WI38 (cell line): ENCODE measurements around the gene IPMK.
"Not testable (repeated sequence)": the region's sequence is repeated elsewhere in the genome, so short reads cannot be mapped to it uniquely, and the experiment has no call there.

Experiments
- H3K4me3 ChIP-seq: 2 replicates; pipeline ENCODE4 v1.5.1; 2011; ENCODE audit warnings: low read depth, mild to moderate bottlenecking, control low read depth, low read length
- TF ChIP-seq, protein P1 (sequence below): IDR thresholded peaks from 2 replicates; pipeline ENCODE4 v1.5.1; 2012; ENCODE audit warnings: low read depth, mild to moderate bottlenecking, control low read depth, low read length

The IPMK gene

DNA sequence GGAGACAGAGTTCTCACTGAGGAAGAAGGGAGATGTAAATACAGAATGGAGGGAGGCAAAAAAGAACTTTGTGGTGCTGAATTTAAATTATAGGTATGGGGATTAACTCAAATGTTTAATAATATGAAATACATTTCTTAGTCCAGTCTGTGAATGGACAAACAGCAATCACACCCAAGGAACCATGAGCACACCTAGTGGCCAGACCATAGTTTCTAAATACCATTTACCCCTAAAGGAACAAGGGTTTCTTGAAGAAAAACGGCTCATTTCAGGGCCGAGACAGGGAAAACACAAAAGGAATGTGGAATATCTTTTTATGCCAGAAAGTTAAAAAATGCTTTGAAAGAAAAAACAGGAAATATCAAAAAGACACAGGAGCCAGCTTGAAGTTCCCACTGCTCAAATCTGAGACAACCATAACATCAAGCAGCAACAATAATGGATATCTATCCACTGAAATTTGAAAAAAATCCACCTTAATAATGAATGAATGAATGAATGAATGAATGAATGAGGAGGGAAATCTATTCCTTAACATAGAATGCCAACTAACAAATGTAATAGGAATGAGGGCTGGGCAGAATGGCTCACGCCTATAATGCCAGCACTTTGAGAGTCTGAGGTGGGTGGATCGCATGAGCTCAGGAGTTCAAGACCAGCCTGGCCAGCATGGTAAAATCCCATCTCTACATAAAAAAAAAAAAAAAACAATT is 8.6 kb downstream of the IPMK start:
- H3K4me3 ChIP-seq: no peak overlapping the region
- TF ChIP-seq, protein P1, sequence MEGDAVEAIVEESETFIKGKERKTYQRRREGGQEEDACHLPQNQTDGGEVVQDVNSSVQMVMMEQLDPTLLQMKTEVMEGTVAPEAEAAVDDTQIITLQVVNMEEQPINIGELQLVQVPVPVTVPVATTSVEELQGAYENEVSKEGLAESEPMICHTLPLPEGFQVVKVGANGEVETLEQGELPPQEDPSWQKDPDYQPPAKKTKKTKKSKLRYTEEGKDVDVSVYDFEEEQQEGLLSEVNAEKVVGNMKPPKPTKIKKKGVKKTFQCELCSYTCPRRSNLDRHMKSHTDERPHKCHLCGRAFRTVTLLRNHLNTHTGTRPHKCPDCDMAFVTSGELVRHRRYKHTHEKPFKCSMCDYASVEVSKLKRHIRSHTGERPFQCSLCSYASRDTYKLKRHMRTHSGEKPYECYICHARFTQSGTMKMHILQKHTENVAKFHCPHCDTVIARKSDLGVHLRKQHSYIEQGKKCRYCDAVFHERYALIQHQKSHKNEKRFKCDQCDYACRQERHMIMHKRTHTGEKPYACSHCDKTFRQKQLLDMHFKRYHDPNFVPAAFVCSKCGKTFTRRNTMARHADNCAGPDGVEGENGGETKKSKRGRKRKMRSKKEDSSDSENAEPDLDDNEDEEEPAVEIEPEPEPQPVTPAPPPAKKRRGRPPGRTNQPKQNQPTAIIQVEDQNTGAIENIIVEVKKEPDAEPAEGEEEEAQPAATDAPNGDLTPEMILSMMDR: no peak

DNA sequence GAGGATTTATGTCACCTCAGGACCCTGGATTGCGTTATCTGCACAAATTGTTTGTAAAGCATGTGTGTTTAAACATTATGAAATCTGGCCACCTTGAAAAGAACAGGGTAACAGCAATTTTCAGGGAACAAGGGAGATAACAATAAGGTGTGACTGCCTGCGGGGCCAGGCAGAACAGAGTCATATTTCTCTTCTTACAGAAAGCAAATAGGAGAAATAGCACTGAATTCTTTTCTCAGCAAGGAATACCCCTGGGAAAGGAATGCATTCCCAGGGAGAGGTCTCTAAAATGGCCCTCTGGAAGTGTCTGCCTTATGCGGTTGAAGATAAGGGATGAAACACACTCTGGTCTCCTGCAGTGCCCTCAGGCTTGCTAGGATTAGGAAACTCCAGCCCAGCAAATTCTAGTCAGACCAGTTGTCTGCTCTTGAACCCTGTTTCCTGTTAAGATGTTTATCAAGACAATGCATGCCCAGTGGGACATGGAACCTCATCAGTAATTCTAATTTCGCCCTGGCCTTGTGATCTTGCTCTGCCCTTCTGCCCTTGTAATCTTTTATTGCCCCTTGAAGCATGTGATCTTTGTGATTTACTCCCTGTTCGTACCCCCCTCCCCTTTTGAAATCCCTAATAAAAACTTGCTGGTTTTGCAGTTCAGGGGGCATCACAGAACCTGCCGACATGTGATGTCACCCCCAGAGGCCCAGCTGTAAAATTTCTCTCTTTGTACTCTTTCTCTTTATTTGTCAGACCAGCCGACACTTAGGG is 11.5 kb downstream of the IPMK start:
- H3K4me3 ChIP-seq: not testable (repeated sequence)

DNA sequence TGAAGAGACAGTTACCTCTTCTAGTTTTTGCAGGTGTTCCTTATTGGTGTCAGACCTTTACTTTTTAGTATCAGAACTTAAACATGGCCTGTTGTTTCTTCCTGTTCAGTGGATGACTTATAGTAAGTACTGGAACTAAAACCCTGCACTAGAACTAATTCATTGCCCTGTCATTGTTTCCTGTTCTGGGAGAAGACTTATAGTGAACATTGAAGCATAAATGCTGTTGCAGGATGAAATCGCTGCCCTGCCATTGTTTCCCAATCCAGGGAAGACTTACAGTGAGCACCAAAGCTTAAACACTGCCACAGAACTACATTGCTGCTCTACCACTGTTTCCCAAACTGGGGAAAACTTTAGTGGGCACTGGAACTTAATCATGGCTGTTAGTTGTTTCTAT is 13.1 kb downstream of the IPMK start:
- no peak overlapping the region for H3K4me3 ChIP-seq
- TF ChIP-seq, protein P1: no peak

DNA sequence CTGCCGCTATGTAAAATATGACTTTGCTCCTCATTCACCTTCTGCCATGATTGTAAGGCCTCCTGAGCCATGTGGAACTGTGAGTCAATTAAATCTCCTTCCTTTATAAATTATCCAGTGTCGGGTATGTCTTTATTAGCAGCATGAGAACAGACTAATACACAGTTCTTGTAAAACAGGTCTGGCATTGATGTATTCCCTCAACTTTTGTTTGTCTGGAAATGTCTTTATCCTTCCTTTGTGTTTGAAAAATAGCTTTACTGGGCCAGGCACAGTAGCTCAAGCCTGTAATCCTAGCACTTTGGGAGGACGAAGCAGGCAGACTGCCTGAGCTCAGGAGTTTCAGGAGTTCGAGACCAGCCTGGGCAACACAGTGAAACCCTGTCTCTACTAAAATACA is 14.5 kb downstream of the IPMK start:
- H3K4me3 ChIP-seq: no peak overlapping the region
- TF ChIP-seq, protein P1: no peak

DNA sequence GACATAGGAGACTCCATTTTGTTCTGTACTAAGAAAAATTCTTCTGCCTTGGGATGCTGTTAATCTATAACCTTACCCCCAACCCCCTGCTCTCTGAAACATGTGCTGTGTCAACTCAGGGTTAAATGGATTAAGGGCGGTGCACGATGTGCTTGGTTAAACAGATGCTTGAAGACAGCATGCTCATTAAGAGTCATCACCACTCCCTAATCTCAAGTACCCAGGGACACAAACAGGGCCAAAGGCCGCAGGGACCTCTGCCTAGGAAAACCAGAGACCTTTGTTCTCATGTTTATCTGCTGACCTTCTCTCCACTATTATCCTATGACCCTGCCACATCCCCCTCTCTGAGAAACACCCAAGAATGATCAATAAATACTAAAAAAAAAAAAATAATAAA is 23.0 kb downstream of the IPMK start:
- not testable (repeated sequence) for H3K4me3 ChIP-seq

DNA sequence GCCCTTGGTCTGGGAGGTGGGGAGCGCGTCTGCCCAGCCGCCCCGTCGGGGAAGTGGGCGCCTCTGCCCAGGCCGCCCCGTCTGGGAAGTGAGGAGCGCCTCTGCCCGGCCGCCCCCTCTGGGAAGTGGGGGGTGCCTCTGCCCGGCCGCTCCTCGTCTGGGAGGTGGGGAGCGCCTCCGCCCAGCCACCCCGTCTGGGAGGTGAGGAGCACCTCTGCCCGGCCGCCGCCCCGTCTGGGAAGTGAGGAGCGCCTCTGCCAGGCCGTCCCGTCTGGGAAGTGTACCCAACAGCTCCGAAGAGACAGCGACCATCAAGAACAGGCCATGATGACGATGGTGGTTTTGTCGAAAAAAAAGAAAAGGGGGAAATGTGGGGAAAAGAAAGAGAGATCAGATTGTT is 23.5 kb downstream of the IPMK start:
- H3K4me3 ChIP-seq: not testable (repeated sequence)

DNA sequence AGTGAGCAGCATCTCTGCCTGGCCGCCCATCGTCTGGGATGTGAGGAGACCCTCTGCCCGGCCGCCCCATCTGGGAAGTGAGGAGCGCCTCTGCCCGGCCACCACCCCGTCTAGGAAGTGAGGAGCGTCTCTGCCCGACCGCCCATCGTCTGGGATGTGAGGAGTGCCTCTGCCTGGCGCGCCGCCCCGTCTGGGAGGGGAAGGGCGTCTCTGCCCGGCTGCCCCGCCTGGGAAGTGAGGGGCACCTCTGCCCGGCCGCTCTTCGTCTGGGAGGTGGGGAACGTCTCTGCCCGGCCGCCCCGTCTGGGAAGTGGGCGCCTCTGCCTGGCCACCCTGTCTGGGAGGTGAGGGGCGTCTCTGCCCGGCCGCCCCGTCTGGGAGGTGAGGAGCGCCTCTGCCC is 23.9 kb downstream of the IPMK start:
- H3K4me3 ChIP-seq: not testable (repeated sequence)

DNA sequence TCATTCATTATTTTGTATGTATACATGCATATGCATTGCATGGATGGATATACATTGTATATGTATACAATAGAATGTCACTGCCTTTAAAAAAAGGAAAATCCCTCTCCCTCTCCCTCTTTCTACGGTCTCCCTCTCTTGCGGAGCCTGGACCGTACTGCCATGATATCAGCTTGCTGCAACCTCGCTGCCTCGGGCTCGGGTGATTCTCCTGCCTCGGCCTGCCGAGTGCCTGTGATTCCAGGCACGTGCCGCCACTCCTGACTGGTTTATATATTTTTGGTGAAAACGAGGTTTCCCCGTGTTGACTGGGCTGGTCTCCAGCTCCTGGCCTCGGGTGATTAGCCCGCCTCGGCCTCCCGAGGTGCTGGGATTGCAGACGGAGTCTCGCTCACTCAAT is 24.4 kb downstream of the IPMK start:
- TF ChIP-seq, protein P1: no peak
- no peak overlapping the region for H3K4me3 ChIP-seq

DNA sequence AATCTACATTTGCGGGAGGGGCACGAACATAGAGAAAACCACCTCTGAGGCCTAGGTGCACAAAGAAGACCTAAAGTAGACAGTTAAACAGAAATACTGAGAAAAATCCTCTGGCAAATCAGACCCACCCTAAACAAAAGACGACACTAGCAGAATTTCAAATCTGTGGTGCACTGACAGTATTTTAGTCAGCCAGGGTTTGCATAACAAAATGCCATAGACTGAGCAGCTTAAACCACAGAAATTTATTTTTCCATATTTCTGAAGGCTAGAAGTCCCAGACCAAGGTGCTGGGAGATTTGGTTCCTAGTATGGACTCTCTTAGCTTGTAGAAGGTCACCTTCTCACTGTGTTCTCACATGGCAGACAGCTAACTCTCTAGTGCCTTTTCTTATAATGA is 26.3 kb downstream of the IPMK start:
- no peak overlapping the region for H3K4me3 ChIP-seq
- TF ChIP-seq, protein P1: no peak
